Activated naive CD4-positive, alpha-beta T cell treated with anti-CD3 and anti-CD28 coated beads for 36 hours (primary cell): ENCODE measurements around the gene ANKRD1. TPM values are rescaled to one million over a fixed set of nuclear protein-coding genes. Genes with fewer than 3 reads are reported as not detected.
"Not testable (repeated sequence)": the region's sequence is repeated elsewhere in the genome, so short reads cannot be mapped to it uniquely, and the experiment has no call there.

Experiments
- CTCF ChIA-PET: fragments of 350-600 bp; sonication (Branson Sonifier 250); formaldehyde crosslinking; loops from one replicate; lab custom pipeline; 2021; ENCODE audit warnings: antibody characterized with exemption; lab: Charles Lee
- DNase-seq: peaks from one replicate; pipeline ENCODE4 v3.0.0-alpha.2; 2020
- H3K27ac Mint-ChIP-seq: one replicate; pipeline ENCODE4 v1.8.0; 2021; ENCODE audit warnings: mild to moderate bottlenecking, mixed read lengths
- H3K27me3 Mint-ChIP-seq: one replicate; pipeline ENCODE4 v1.8.0; 2021; ENCODE audit warnings: low read depth, mixed read lengths
- H3K36me3 Mint-ChIP-seq: one replicate; pipeline ENCODE4 v1.8.0; 2021; ENCODE audit warnings: low read depth, mixed read lengths
- H3K4me1 Mint-ChIP-seq: one replicate; pipeline ENCODE4 v1.8.0; 2021; ENCODE audit warnings: low read depth, mixed read lengths
- H3K4me3 Mint-ChIP-seq: one replicate; pipeline ENCODE4 v1.8.0; 2021; ENCODE audit warnings: mild to moderate bottlenecking, moderate library complexity, mixed read lengths
- H3K9me3 Mint-ChIP-seq: one replicate; pipeline ENCODE4 v1.8.0; 2021; ENCODE audit warnings: mixed read lengths
- intact Hi-C: fragments of 100-400 bp; cut with micrococcal nuclease; formaldehyde crosslinking; loops from one replicate; pipeline ENCODE4 v1.15.1; 2023
- total RNA-seq, 2 experiments: library from RNA; stranded (reverse); gene quantifications; one replicate each; pipeline ENCODE4 v1.2.3, GENCODE V29; 2021

Gene ANKRD1
- total RNA-seq, 2 experiments from 2014 or later = not detected

DNA sequence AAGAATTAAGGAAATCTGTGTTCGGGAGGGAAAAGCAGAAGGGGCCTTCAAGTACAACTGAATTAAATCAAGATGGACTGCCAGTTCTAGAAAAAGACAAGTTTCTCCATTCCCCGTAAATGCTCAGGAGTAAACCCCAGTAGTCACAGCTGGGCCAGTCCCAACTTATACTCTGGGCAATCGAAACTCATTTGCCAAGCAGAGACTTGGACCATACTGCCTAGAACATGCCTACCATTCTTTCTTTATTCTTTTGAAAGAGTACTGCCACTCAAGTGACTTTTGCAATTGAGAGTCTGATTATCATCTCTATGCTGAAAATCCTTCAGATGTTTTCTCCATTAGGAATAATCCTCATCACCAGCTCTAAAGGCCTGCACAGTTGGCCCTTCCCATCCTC, 27.7 kb downstream of the ANKRD1 start:
- Mint-ChIP-seq H3K36me3 (peaks cover 45% of the 10 kb centered on the region), H3K4me1 (peaks cover 17% of the 10 kb centered on the region), H3K27me3 (no peaks in the 10 kb centered on the region), H3K4me3 (no peak overlapping the region), H3K9me3 (no peaks in the 10 kb centered on the region), H3K27ac (no peak overlapping the region)
- intact Hi-C loops = no loop called here
- no peak for DNase-seq
- CTCF ChIA-PET = interaction anchor here (1.0 to 2.1 kb wide), 2 partner anchors 13 to 113 kb away, joined by 3 to 5 read pairs; no protein-coding TSS in a partner anchor

DNA sequence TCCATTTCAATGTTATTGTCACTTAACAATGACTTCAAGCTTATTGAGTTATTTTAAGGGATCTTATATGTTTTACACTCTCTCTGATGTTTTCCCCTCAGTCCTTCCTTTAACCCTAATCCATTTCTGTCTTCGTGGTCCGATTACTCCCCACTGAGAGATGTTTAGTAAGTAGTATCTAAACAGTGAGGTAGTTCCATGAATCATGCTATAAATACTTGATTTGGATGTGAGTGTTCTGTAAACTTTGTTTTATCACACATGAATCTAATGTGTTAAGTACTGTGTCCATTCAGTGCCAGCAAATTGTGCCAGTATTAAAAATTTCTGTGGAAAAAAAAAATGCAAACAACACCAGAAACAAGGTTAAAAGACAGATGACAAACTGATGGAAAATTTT, 30.5 kb downstream of the ANKRD1 start:
- H3K27ac Mint-ChIP-seq = no peak overlapping the region
- no peak for DNase-seq
- peaks cover 54% of the 10 kb centered on the region for H3K36me3 Mint-ChIP-seq
- intact Hi-C loops = no loop called here
- no peak overlapping the region for H3K4me3 Mint-ChIP-seq
- no peaks in the 10 kb centered on the region for H3K9me3 Mint-ChIP-seq
- no peaks in the 10 kb centered on the region for H3K27me3 Mint-ChIP-seq
- CTCF ChIA-PET = no interaction called here
- peaks cover 4% of the 10 kb centered on the region for H3K4me1 Mint-ChIP-seq

GRCh38 chr10:90889636-90890035, 31.3 kb downstream of the ANKRD1 start:
- CTCF ChIA-PET = interaction anchor here (1.0 to 2.4 kb wide), 2 partner anchors 10 to 22 kb away, joined by 6 read pairs; no protein-coding TSS in a partner anchor
- peaks cover 4% of the 10 kb centered on the region for H3K4me1 Mint-ChIP-seq
- no peaks in the 10 kb centered on the region for H3K27me3 Mint-ChIP-seq
- no peaks in the 10 kb centered on the region for H3K9me3 Mint-ChIP-seq
- peaks cover 54% of the 10 kb centered on the region for H3K36me3 Mint-ChIP-seq
- H3K4me3 Mint-ChIP-seq = no peak overlapping the region
- H3K27ac Mint-ChIP-seq = no peak overlapping the region
- intact Hi-C loops = no loop called here
- DNase-seq = no peak

DNA sequence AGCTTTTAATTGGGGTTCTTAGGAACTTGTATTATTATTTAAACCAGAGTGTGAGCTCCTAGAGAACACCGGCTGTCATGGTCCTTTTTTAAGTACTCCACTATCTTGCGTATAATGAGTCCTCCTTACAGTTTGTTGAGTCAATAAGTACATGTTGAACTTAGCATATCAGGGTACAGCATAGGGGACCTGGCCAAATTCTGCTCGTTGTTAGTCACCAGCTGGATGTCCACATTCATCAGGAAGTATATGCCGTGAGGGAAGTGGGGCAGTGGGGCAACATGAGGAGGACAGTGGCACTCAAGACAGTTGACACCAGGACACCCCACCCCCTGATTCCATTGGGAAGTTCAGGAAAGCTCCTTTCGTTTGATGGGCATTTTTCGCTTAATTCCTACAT, 32.5 kb downstream of the ANKRD1 start:
- Mint-ChIP-seq H3K9me3 (no peaks in the 10 kb centered on the region), H3K27ac (no peak overlapping the region), H3K4me1 (peaks cover 4% of the 10 kb centered on the region), H3K36me3 (peaks cover 53% of the 10 kb centered on the region), H3K27me3 (no peaks in the 10 kb centered on the region), H3K4me3 (no peak overlapping the region)
- intact Hi-C loops = no loop called here
- DNase-seq = no peak
- CTCF ChIA-PET = interaction anchor here (1.2 to 2.4 kb wide), 2 partner anchors 9 to 13 kb away, joined by 3 to 6 read pairs; no protein-coding TSS in a partner anchor

GRCh38 chr10:90887555-90887954, 33.3 kb downstream of the ANKRD1 start:
- intact Hi-C loops = no loop called here
- Mint-ChIP-seq H3K27me3 (no peaks in the 10 kb centered on the region), H3K4me1 (peaks cover 4% of the 10 kb centered on the region), H3K36me3 (peaks cover 49% of the 10 kb centered on the region), H3K9me3 (no peaks in the 10 kb centered on the region), H3K27ac (no peak overlapping the region), H3K4me3 (no peak overlapping the region)
- CTCF ChIA-PET = interaction anchor here (0.7 to 2.4 kb wide), 2 partner anchors 8 to 119 kb away, joined by 4 to 6 read pairs; no protein-coding TSS in a partner anchor
- DNase-seq = no peak

- Mint-ChIP-seq H3K4me3 (no peak overlapping the region), H3K27me3 (no peaks in the 10 kb centered on the region), H3K4me1 (peaks cover 2% of the 10 kb centered on the region), H3K9me3 (no peaks in the 10 kb centered on the region), H3K27ac (no peak overlapping the region), H3K36me3 (peaks cover 43% of the 10 kb centered on the region)
- DNase-seq = no peak
- CTCF ChIA-PET = interaction anchor here (0.5 kb wide), 1 partner anchor 8 kb away, joined by 6 read pairs; no protein-coding TSS in a partner anchor
- intact Hi-C loops = no loop called here
Observed at GRCh38 chr10:90885176-90885575, 35.7 kb downstream of the ANKRD1 start.

GRCh38 chr10:90884431-90884830, 36.5 kb downstream of the ANKRD1 start:
- Mint-ChIP-seq H3K4me1 (peaks cover 2% of the 10 kb centered on the region), H3K9me3 (no peaks in the 10 kb centered on the region), H3K36me3 (peaks cover 41% of the 10 kb centered on the region), H3K4me3 (no peak overlapping the region), H3K27me3 (no peaks in the 10 kb centered on the region), H3K27ac (no peak overlapping the region)
- intact Hi-C loops = no loop called here
- CTCF ChIA-PET = interaction anchor here (0.5 kb wide), 1 partner anchor 7 kb away, joined by 6 read pairs; no protein-coding TSS in a partner anchor
- no peak for DNase-seq

DNA sequence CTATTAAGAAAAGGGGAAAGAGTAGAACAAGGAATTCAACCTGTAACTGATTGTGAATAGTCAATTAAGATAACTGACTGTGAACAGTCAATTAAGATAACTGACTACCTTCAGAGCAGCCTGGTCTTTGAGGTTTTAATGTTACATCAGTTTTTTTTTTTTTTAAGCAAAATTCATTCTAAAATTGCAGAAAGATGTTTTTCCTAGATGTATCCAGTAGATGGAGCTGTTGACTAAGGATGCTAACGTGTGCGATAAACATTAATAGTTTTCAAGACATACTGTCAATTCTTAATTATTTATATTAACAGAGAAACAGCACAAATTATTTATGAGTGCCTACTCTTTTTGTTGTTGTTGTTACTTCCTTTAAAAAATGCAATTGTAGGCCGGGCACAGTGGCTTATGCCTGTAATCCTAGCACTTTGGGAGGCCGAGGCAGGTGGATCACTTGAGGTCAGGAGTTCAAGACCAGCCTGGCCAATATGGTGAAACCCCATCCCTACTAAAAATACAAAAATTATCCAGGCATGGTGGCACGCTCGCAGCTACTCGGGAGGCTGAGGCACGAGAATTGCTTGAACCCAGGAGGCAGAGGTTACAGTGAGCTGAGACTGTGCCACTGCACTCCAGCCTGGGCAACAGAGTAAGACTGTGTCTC, 40.7 kb downstream of the ANKRD1 start:
- not testable (repeated sequence) for H3K9me3 Mint-ChIP-seq, H3K27me3 Mint-ChIP-seq, H3K4me1 Mint-ChIP-seq, DNase-seq, H3K4me3 Mint-ChIP-seq, H3K27ac Mint-ChIP-seq
- CTCF ChIA-PET = interaction anchor here (0.6 to 1.7 kb wide), 26 partner anchors 8 to 1386 kb away, joined by 3 to 12 read pairs (median 4); partner anchors contain the start of gene HTR7
- peaks cover 29% of the 10 kb centered on the region for H3K36me3 Mint-ChIP-seq
- intact Hi-C loops = loop anchor here (1.0 kb wide), 3 partner anchors 90 to 371 kb away; no protein-coding TSS in a partner anchor

- Mint-ChIP-seq H3K27me3 (no peaks in the 10 kb centered on the region), H3K36me3 (peaks cover 30% of the 10 kb centered on the region), H3K4me1 (peaks cover 3% of the 10 kb centered on the region), H3K4me3 (no peak overlapping the region), H3K27ac (no peak overlapping the region), H3K9me3 (no peaks in the 10 kb centered on the region)
- intact Hi-C loops = loop anchor here (10.0 kb wide), 2 partner anchors 1026 to 1234 kb away; partner anchors contain the start of genes FGFBP3 and PANK1
- no peak for DNase-seq
- CTCF ChIA-PET = interaction anchor here (0.5 to 1.5 kb wide), 15 partner anchors 8 to 960 kb away, joined by 3 to 12 read pairs (median 4); partner anchors contain the start of gene HTR7
Observed at GRCh38 chr10:90879062-90879461, 41.8 kb downstream of the ANKRD1 start.

- Mint-ChIP-seq H3K36me3 (peaks cover 18% of the 10 kb centered on the region), H3K27ac (peak overlapping the region; percentile 90), H3K4me3 (peak overlapping the region; percentile 96), H3K4me1 (peaks cover 24% of the 10 kb centered on the region), H3K9me3 (no peaks in the 10 kb centered on the region), H3K27me3 (peaks cover 13% of the 10 kb centered on the region)
- CTCF ChIA-PET = interaction anchor here (2.3 to 2.7 kb wide), 2 partner anchors 10 to 15 kb away, joined by 11 to 15 read pairs; partner anchors contain the start of gene HTR7
- intact Hi-C loops = loop anchor here (1.0 to 10.0 kb wide), 10 partner anchors 34 to 1455 kb away; partner anchors contain the start of genes FGFBP3, HECTD2, PANK1 and PCGF5
- DNase-seq = peak; percentile 58
Observed at GRCh38 chr10:90872648-90873020, 48.3 kb downstream of the ANKRD1 start.

DNA sequence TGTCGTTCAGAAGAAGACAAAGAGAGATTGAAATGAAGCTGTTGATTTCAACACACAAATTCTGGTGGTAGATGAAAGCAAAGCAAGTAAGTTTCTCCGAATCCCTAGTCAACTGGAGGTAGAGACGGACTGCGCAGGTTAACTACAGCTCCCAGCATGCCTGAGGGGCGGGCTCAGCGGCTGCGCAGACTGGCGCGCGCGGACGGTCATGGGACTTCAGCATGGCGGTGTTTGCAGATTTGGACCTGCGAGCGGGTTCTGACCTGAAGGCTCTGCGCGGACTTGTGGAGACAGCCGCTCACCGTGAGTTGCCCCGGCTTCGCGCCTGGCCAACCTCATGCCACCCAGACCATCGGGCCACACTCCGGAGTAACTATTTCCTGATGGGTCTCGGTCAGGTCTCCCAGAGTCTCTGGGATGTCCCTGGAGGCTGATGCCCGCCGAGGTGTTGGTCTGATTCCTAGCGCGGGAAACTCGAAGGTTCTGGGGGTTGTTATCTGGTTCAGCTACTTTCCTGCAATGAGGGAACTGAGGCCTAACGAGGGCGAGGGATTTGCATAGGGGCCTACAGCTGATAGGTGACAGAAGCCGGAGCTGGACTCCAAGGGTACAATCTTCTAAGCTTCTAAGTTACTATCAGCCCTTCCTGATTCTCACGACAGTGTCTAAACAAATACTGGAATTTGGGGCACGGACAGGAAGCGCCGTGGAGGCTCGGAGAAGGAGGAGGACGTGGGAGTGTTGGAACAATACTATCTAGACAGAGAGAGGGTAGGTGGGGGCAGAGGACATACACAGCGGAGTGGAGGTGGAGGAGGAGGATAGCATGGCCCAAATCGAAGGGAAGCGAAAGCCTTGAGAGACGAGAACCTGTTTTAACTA, 48.9 kb downstream of the ANKRD1 start, which contains the start of gene RPP30:
Gene RPP30, plus strand, starts transcription at position 209 of the 882 bp plus-strand sequence. Its CDS starts 13 bp downstream, at position 222.
- Mint-ChIP-seq H3K4me1 (peaks cover 24% of the 10 kb centered on the region), H3K36me3 (peaks cover 14% of the 10 kb centered on the region), H3K27me3 (peaks cover 14% of the 10 kb centered on the region), H3K4me3 (peak within 1 kb of the TSS; percentile 96), H3K27ac (peak within 1 kb of the TSS; percentile 90), H3K9me3 (no peaks in the 10 kb centered on the region)
- CTCF ChIA-PET = interaction anchor here (0.9 to 2.7 kb wide), 4 partner anchors 10 to 124 kb away, joined by 3 to 15 read pairs (median 8); partner anchors contain the start of gene HTR7
- intact Hi-C loops = loop anchor here (1.0 to 10.0 kb wide), 17 partner anchors 14 to 1455 kb away; partner anchors contain the start of genes FGFBP3, HECTD2, HTR7 and KIF20B
- peak; percentile 89 for DNase-seq
